Neural progenitor cell (in vitro differentiated cells): ENCODE measurements around the gene THEM4.

Source experiments
- CTCF ChIP-seq: fragments of 200-600 bp; sonication (generic); IDR thresholded peaks from 2 replicates; pipeline ENCODE4 v1.5.1; 2017; ENCODE audit warnings: antibody characterized with exemption, mild to moderate bottlenecking
- EZH2 ChIP-seq: fragments of 200-600 bp; sonication (generic); IDR thresholded peaks from 2 replicates; pipeline ENCODE4 v1.6.1; 2017; ENCODE audit warnings: antibody characterized with exemption, mild to moderate bottlenecking, moderate library complexity

- no peak for TF ChIP-seq CTCF
- TF ChIP-seq EZH2 = no peak
Observed at GRCh38 chr1:151830055-151830454, 79.3 kb downstream of the THEM4 start.
